H7 (cell line): ENCODE measurements around the gene PRKAR1B. TPM values are rescaled to one million over a fixed set of nuclear protein-coding genes. Genes with fewer than 3 reads are reported as not detected.
"Not testable (repeated sequence)": the region's sequence is repeated elsewhere in the genome, so short reads cannot be mapped to it uniquely, and the experiment has no call there.

Source experiments
- DNase-seq: peaks from one replicate; pipeline ENCODE4 v3.0.0; 2012
- H3K27me3 ChIP-seq: 2 replicates; pipeline ENCODE4 v1.6.0; 2011; ENCODE audit warnings: mild to moderate bottlenecking, low read length; ENCODE audit not compliant: control insufficient read depth, insufficient read depth
- H3K36me3 ChIP-seq: replicated peaks from 2 replicates; pipeline ENCODE4 v1.5.1; 2011; ENCODE audit warnings: low read length; ENCODE audit not compliant: control insufficient read depth, insufficient read depth
- H3K4me3 ChIP-seq: 2 replicates; pipeline ENCODE4 v1.5.1; 2011; ENCODE audit warnings: low read depth, mild to moderate bottlenecking, control low read depth, low read length, moderate library complexity; ENCODE audit not compliant: insufficient read depth
- total RNA-seq: library from RNA; depleted of rRNA; stranded (reverse); fragments of >200 nt; shearing (Covaris generic); gene quantifications from 2 replicates; pipeline ENCODE4 v1.2.3, GENCODE V29; 2014

Gene PRKAR1B
- total RNA-seq, 1 experiment from 2014 or later, result 32.4 TPM

DNA sequence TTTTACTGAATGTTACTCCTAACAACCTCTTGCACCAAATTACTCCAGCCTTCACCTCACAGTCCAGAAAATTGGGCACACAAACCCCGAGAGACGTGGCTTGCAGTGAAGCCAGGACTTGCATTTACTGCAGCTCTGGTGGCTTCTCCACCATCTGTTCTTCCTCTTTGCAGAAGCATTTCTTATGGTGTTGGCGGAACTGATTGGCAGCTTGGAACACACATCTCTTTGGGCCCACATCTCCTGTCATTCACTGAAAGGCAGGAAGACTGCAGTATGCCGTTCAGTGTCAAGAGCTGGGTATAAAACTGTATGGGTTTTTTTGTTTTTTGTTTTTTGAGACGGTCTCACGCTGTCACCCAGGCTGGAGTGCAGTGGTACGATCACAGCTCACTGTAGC, 38.3 kb upstream of the PRKAR1B start:
- H3K36me3 ChIP-seq, result peaks cover 10% of the 10 kb centered on the region
- H3K4me3 ChIP-seq, result no peak overlapping the region
- no peaks in the 10 kb centered on the region for H3K27me3 ChIP-seq
- DNase-seq, result no peak

DNA sequence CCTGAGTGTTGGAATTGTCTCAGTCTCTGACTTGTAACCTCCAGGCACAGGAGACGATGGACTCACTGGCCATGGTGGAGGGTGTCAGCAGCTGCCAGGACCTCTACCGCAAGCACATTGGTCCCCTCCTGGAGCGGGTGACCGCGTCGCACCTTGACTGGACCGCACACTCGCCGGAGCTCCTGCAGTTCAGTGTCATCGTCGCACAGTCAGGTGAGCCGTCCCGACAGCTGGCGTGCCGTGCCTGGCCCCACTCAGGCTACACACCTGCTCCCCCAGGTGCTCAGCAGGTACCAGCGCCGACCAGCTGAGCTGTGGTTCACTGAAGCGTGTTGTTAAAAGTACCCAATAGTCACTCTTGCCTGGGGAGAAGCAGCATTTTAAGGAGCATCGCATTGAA, 36.7 kb upstream of the PRKAR1B start:
- peaks cover 12% of the 10 kb centered on the region for H3K36me3 ChIP-seq
- no peak overlapping the region for H3K4me3 ChIP-seq
- no peak for DNase-seq
- no peaks in the 10 kb centered on the region for H3K27me3 ChIP-seq

DNA sequence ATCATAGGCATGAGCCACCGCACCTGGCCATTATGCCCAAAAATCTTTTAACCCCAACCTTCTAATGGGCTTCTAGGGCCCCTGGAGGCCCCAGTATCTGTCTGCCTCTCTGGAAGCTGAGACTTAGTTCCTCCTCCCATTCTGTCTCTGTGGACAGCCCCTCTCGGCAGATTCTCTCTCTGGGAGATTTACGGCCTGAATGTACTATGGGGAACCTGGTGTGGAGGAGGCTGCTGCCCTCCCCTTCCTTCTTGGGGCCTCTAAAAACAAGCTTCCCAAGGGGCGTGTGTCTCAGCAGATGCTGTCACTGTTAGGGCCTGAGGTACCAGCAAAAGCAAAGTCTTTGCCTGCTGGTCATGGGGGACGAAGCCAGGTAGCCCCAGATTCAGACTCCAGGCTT, 35.8 kb upstream of the PRKAR1B start:
- Histone ChIP-seq H3K36me3 (peaks cover 12% of the 10 kb centered on the region), H3K27me3 (no peaks in the 10 kb centered on the region), H3K4me3 (no peak overlapping the region)
- no peak for DNase-seq

DNA sequence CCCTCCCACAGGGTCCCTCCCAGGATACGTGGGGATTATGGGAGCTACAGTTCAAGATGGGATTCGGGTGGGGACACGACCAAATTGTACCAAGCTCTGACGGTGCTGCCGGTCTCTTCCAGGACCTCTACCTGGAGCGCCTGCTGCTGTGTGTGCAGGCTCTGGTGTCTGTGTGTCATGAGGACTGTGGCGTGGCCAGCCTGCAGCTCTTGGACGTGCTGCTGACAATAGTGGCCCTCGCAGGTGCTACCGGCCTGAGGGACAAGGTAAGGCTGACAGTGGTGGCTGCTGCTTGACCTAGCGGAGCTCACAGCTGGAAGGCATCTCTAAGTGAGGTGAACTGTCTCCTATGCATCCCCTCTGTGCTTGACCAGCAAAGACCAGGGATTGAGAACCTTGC, 34.5 kb upstream of the PRKAR1B start:
- H3K36me3 ChIP-seq, result peaks cover 14% of the 10 kb centered on the region

DNA sequence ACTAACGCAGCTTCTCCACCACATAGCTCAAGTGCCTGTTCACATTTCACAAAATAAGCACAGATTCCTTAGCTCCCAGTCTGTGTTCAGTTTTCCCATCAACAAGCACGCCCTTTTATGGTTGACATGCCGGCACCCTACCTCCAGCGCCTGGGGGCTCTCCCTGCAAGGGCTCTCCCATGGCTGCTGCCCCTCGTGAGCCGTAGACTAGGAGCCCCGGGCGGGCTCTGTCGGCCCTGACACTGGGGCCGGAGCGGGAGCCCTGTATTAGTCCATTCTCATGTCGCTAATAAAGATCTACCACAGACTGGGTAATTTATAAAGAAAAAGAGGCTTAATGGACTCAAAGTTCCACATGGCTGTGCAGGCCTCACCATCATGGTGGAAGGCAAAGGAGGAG, 34.0 kb upstream of the PRKAR1B start:
- Histone ChIP-seq H3K27me3 (no peaks in the 10 kb centered on the region), H3K36me3 (peaks cover 16% of the 10 kb centered on the region), H3K4me3 (no peak overlapping the region)
- no peak for DNase-seq

More for the DNA sequence above, 34.5 kb upstream of the PRKAR1B start:
- Histone ChIP-seq H3K4me3 (no peak overlapping the region), H3K27me3 (no peaks in the 10 kb centered on the region)
- DNase-seq, result no peak

DNA sequence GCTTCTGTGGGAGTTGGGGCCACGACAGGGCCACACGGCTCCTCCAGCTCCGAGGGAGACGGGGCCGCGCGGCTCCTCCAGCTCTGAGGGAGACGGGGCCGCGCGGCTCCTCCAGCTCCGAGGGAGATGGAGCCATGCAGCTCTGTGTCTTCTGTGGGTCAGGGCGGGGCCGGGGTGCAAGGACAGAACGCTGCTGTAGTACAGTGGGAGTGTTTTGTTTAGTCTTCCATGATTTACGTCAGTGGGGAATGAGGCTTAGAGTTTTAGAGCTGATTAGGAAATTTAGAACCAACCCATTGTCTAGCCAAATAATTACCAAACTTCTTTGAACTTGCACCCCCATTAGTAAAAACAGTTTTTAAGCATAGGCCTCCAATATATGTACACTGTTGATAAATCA, 32.9 kb upstream of the PRKAR1B start:
- H3K27me3 ChIP-seq, result no peaks in the 10 kb centered on the region
- H3K4me3 ChIP-seq, result no peak overlapping the region
- no peak for DNase-seq
- peaks cover 15% of the 10 kb centered on the region for H3K36me3 ChIP-seq

DNA sequence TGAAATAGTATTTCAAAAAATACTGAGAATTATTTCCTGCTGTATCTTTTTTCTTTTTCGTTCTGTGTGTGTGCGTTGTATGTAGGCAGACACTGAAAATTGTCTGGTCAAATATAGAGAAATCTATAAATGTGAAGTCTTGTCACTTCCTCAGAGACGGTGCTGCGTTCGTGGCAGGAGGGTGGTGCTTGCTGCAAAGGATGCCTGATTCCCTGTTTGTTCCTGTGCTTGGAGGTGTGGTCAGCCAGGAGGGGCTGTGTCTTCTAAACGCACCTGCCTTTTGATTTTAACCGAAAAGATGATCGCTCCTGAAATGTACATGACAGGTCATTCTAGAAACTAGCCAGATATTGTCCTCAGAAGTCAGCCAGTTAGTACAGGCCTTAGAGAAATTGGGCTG, 32.5 kb upstream of the PRKAR1B start:
- no peak for DNase-seq
- Histone ChIP-seq H3K4me3 (no peak overlapping the region), H3K27me3 (no peaks in the 10 kb centered on the region), H3K36me3 (peaks cover 16% of the 10 kb centered on the region)

DNA sequence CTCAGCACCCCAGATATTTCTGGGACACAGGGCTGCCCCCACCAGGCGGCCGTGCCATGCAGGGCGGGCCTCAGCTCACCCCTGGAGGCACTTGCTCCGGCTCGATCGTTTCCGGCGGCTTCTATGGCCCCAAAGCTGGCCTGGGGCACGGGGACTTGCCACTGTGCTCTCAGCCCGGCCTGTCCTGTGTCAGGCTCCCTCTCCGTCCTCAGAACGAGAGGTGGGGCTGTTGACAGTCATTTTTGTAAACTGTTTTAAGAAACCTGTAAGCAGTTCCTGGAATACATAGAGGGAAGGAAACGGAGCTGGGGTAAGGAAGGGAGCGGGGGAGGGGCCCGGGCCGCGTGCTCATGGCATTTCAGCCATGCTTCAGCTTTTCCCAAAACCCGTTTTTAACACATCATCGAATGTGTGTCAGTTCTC, 30.7 kb upstream of the PRKAR1B start:
- Histone ChIP-seq H3K27me3 (no peaks in the 10 kb centered on the region), H3K36me3 (peaks cover 11% of the 10 kb centered on the region)
- no peak for DNase-seq

DNA sequence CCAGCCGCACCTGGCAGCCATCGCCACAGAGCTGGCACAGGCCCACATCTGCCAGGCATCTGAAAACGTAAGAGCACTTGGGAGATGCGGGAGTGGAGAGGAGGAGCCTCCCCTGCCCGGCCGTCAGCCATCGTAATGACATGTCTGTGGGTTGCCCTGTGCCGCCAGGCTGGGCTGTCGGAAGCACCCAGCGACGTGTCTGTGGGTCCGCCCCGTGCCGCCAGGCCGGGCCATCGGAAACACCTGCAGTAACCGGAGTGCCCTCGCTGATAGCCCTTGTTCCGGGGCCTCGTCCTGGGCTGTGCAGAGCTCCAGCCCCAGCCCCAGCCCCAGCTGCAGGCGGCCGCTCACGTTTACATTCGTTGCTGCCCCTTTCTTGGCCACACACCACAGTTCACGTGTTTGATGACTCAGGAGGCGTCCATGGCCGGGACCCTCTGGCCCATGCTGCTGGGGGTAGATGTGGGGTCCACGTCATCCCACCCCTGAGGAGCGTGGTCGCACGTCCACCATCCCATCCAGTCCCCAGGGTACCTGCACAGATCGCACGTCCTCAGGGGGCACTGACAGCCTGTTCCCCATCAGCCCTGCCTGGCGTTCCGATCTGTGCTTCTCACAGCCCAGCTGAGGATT, 30.0 kb upstream of the PRKAR1B start:
- DNase-seq, result peak; percentile 46
- H3K36me3 ChIP-seq, result peaks cover 11% of the 10 kb centered on the region
- no peak overlapping the region for H3K4me3 ChIP-seq
- H3K27me3 ChIP-seq, result no peaks in the 10 kb centered on the region

More for the DNA sequence above, 30.7 kb upstream of the PRKAR1B start:
- H3K4me3 ChIP-seq, result no peak overlapping the region

DNA sequence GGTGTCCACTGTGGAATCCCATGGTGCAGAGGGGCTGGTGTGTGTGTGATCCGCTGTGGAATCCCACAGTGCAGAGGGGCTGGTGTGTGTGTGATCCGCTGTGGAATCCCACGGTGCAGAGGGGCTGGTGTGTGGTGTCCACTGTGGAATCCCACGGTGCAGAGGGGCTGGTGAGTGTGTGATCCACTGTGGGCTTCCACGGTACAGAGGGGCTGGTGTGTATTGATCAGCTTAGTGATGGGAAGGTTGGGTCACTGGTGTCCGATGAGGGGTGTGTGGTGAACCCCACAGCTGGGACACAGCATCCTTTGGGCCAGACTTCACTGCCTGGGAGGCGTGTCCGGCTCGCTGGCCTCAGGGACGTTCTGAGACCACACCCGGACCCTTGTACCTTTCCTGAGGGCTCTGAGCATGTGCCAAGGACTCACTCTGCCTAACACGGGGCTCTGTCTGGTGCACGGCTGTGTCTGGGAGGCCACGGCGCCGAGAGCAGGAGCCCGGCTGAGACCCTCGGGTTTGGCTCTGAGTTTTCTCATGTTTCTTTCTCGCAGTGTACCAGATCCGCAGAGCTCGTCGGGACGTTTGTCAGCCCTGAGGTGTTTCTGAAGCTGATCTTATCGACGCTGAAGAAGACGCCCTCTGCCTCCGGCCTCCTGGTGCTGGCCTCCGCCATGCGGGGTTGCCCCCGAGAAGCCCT, 29.3 kb upstream of the PRKAR1B start:
- no peak overlapping the region for H3K4me3 ChIP-seq
- no peaks in the 10 kb centered on the region for H3K27me3 ChIP-seq
- peaks cover 10% of the 10 kb centered on the region for H3K36me3 ChIP-seq
- DNase-seq, result no peak

DNA sequence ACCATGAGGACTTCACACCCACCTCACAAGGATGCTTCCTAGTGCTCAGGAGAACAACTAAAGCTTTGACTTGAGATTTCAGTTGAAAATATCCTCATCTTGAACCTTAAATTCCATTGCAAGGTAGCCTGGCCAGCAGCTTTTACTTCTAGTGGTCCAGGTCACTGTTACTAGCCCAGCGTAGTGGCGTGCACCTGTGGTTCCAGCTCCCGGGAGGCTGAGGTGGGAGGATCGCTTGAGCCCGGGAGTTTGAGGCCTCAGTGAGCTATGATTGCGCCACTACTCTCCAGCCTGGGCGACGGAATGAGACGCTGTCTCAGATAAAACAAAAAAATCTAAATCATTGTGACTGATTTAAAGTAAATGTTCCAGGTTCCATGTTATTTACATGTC, 28.3 kb upstream of the PRKAR1B start:
- Histone ChIP-seq H3K4me3 (no peak overlapping the region), H3K27me3 (no peaks in the 10 kb centered on the region), H3K36me3 (peaks cover 10% of the 10 kb centered on the region)
- no peak for DNase-seq

DNA sequence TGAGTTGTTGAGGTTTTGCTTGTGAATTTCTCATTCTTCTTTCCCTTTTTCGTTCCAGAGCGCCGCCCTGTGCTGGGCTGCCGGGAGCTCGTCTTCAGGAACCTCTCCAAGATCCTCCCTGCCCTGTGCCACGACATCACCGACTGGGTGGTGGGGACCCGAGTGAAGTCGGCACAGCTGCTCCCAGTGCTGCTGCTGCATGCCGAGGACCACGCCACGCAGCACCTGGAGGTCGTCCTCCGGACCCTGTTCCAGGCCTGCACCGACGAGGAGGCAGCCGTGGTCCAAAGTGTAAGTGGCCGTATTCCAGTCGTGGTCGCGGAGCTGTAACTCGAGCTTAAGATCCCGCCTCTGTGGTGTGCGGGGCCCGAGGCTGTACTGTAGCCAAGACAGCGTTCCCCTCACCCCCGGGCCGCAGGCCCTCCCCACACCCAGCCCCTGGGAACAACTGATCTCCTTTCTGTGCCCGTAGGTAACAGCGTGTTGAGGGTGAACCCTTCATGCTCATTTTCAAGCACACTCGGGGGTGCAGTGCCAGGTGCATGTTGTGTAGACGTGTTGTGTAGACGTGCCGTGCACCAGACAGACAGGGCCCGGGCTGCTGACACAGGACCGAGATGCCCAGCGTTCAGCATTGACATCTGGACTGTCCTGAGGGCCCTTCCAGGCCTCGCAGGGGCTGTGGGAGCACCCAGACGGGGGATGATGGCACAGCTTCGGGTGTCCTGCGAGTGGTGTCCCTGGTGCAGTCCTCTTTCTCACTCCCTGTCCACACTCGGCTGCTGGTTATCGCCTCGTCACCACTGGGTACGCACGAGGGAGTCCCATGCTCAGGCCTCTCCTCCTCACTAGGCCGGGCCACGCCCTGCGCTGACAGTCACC, 27.7 kb upstream of the PRKAR1B start:
- Histone ChIP-seq H3K4me3 (no peak overlapping the region), H3K27me3 (no peaks in the 10 kb centered on the region), H3K36me3 (peaks cover 10% of the 10 kb centered on the region)
- DNase-seq, result peak; percentile 36

DNA sequence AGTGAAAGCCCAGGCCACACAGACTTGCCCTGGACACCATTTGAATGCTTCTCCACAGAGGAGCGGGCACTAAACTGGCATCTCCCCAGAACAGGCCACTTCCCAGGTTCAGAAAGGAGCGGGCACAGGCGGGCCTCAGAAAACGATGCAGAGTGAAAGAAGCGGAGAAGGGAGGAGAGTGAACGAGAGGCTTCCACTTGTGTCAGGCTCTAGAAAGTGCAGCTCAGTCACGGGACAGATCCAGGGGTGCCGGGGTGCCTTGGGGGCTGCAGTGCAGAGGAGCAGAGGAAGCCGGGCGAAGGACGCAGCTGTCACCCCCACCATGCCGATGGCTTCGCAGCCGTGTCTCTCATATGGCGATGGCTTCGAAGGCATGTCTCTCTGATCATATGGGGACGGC, 26.1 kb upstream of the PRKAR1B start:
- H3K27me3 ChIP-seq, result no peaks in the 10 kb centered on the region
- peaks cover 7% of the 10 kb centered on the region for H3K36me3 ChIP-seq
- DNase-seq, result peak; percentile 38
- H3K4me3 ChIP-seq, result no peak overlapping the region

DNA sequence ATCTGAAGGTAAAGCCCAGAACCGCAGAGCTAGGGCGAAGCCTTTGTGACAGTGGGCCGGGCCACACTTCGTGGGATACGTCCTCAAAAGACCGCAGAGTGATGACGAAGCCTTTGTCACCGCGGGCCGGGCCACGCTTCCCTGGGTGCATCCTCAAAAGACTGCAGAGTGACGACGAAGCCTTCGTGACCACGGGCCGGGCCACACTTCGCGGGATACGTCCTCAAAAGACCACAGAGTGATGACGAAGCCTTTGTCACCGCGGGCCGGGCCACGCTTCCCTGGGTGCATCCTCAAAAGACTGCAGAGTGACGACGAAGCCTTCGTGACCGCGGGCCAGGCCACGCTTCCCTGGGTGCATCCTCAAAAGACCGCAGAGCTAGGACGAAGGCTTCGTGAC, 25.2 kb upstream of the PRKAR1B start:
- H3K4me3 ChIP-seq, H3K36me3 ChIP-seq, H3K27me3 ChIP-seq, DNase-seq: not testable (repeated sequence)

DNA sequence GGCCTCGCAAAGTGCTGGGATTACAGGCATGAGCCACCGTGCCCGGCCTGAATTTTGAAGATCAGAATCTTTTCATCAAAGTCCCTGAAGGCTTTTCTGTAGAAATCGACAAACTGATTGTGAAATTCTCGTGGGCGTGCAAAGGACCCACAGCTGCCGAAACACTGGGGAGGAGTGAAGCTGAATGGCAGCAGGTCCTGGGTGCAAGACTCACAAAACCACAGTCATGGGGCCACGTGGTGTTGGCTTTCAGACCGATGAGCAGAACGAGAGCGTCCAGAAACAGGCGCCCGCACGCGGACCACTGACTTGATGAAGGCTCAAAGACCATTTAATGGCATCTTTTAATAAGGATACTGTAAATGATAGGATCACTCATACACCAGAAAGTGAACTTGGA, 24.7 kb upstream of the PRKAR1B start:
- H3K4me3 ChIP-seq, result no peak overlapping the region
- DNase-seq, result no peak

More for the DNA sequence above, 24.7 kb upstream of the PRKAR1B start:
- no peaks in the 10 kb centered on the region for H3K27me3 ChIP-seq
- peaks cover 5% of the 10 kb centered on the region for H3K36me3 ChIP-seq
